Measurements from ENCODE around the gene CARS2. TPM values are rescaled to one million over a fixed set of nuclear protein-coding genes. Genes with fewer than 3 reads are reported as not detected.

Gene CARS2
- total RNA-seq, 2 donors from 2014 or later, result 43.0 to 82.6 TPM

DNA sequence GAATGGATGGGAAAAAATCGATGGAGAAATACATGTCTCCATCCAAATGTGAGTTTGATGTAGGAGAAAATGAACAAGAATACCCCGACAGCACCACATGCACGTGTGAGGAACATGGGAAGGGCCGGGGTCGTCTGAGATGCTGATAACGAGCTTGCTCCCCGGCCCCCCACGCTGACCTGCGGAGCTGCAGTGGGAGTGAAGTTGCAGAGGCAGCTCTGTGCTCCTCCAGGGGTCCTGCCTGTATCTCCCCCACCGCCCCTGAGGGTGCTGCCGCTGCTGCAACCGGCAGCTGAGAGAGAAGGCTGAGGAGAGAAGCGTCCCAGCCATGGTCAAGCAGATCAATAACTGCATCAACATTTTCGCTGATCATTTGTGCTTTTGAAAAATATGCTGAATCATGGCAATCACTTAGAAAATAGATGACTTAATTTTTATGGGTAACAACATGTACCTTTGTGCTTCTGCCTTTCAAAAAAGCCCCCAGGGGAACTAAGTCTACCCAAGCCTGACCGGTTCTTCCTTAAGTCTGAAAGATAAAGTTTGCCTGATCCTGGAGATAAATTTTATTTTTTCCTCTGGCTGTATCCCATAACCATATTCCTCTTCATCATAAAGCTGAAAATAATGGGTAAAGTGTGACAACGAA lies 108.8 kb downstream of the CARS2 start:
- H3K27me3 ChIP-seq, result no peaks in the 10 kb centered on the region
- no peak overlapping the region for H3K9ac ChIP-seq (ENCODE audit: low read depth in 2 of 2, low read length in 2 of 2)
- H3K4me3 ChIP-seq, result no peak overlapping the region
- no peaks in the 10 kb centered on the region for H3K9me3 ChIP-seq
- DNase-seq, result no peak
- intact Hi-C loops (cut with DNase I), result no loop called here
- H3K27ac ChIP-seq, result no peak overlapping the region
- no peaks in the 10 kb centered on the region for H3K4me1 ChIP-seq
- TF ChIP-seq, protein P1, sequence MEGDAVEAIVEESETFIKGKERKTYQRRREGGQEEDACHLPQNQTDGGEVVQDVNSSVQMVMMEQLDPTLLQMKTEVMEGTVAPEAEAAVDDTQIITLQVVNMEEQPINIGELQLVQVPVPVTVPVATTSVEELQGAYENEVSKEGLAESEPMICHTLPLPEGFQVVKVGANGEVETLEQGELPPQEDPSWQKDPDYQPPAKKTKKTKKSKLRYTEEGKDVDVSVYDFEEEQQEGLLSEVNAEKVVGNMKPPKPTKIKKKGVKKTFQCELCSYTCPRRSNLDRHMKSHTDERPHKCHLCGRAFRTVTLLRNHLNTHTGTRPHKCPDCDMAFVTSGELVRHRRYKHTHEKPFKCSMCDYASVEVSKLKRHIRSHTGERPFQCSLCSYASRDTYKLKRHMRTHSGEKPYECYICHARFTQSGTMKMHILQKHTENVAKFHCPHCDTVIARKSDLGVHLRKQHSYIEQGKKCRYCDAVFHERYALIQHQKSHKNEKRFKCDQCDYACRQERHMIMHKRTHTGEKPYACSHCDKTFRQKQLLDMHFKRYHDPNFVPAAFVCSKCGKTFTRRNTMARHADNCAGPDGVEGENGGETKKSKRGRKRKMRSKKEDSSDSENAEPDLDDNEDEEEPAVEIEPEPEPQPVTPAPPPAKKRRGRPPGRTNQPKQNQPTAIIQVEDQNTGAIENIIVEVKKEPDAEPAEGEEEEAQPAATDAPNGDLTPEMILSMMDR (IDR thresholded peaks at IDR 0.05), result no peak
- no peaks in the 10 kb centered on the region for H3K36me3 ChIP-seq

DNA sequence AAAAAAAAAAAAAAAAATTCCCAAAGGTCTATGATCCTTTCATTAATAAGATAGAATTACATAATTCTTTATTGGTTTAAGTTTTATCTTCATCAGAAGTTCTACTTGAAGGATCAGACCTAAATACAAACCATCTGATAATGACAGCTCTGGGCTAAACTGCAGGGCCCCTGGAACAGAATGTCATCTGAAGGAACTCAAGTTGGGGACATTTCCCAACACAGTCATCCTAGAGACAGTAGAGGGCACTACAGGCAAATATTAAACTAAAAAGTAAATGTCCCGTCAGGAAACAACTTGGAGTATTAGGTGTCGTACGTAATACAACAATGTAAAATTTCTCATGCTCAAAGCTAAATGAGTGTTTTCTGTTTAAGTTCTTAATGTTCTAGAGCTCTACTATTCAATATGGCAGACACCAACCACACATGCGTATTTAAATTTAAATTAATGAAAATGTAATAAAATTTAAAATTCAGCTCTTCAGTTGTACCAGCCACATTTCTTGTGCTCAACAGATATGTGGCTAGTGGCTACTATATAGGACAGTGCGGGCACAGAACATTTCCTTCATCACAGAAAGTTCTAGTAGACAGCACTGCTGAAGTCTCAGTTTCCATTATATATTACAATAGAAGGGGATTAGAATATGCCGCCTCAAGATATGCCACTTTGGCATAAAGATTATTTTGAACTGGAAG lies 112.3 kb downstream of the CARS2 start:
- no peaks in the 10 kb centered on the region for H3K4me1 ChIP-seq
- intact Hi-C loops (cut with DNase I), result loop anchor here (5.0 kb wide), 1 partner anchor 224 kb away; no protein-coding TSS in a partner anchor
- H3K9ac ChIP-seq (ENCODE audit: low read depth in 2 of 2, low read length in 2 of 2), result no peak overlapping the region
- no peak overlapping the region for H3K4me3 ChIP-seq
- DNase-seq, result no peak
- no peak overlapping the region for H3K27ac ChIP-seq
- TF ChIP-seq, protein P1 (IDR thresholded peaks at IDR 0.05), result peak; percentile 57
- H3K27me3 ChIP-seq, result no peaks in the 10 kb centered on the region
- no peaks in the 10 kb centered on the region for H3K9me3 ChIP-seq
- H3K36me3 ChIP-seq, result no peaks in the 10 kb centered on the region

DNA sequence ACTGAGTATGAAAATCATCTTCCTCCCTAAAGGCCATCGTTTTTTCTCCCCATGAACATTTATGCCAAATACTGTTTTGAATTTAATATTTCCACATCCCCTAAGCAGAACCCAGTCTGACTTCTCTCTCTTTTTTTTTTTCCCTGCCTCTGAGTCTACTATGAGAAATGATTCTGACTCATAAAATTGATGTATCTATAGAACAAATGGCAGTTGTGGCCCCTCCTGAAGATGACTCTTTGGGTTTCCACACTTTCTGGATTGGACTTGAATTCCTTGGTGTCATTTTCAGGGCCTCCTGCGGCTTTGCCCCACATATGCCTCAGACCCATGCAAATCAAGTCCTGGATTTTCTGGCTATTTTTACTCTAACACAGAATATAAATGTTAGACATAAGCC lies 113.3 kb downstream of the CARS2 start:
- intact Hi-C loops (cut with DNase I), result loop anchor here (5.0 kb wide), 1 partner anchor 225 kb away; no protein-coding TSS in a partner anchor
- Histone ChIP-seq H3K9me3 (no peaks in the 10 kb centered on the region), H3K4me1 (no peaks in the 10 kb centered on the region), H3K27ac (no peak overlapping the region), H3K9ac (ENCODE audit: low read depth in 2 of 2, low read length in 2 of 2) (no peak overlapping the region), H3K36me3 (no peaks in the 10 kb centered on the region), H3K27me3 (no peaks in the 10 kb centered on the region), H3K4me3 (no peak overlapping the region)
- TF ChIP-seq, protein P1 (IDR thresholded peaks at IDR 0.05), result no peak
- no peak for DNase-seq

Other genes starting within 250 kb of the CARS2 start
- 10 to 100 TPM; 32.1 to 38.0 TPM for gene RAB20, start 144.4 kb downstream of the CARS2 start, total RNA-seq
- 10 to 100 TPM; 36.7 to 40.4 TPM for gene NAXD, start 90.6 kb downstream of the CARS2 start, total RNA-seq
- gene ING1, start 7.6 kb upstream of the CARS2 start, total RNA-seq, result 10 to 100 TPM; 17.4 to 17.9 TPM
- 100 to 1,000 TPM in 1 of 2 donors, 10 to 100 TPM in 1; 94.9 to 123 TPM for gene ANKRD10, start 209.0 kb upstream of the CARS2 start, total RNA-seq

Data from colonic mucosa (tissue), 4 donors.